Type B pancreatic cell (in vitro differentiated cells): ENCODE results near the gene IQSEC1. TPM values are rescaled to one million over a fixed set of nuclear protein-coding genes. Genes with fewer than 3 reads are reported as not detected.

ENCODE experiments used
- DNase-seq: peaks from one replicate; pipeline ENCODE4 v3.0.0; 2021; ENCODE audit warnings: mixed read lengths; ENCODE audit not compliant: unreplicated experiment; ENCODE audit errors: extremely low spot score
- H3K27ac Mint-ChIP-seq: 2 replicates; pipeline ENCODE4 v1.8.0; 2021; ENCODE audit warnings: mild to moderate bottlenecking, mixed read lengths
- H3K27me3 Mint-ChIP-seq: 2 replicates; pipeline ENCODE4 v1.8.0; 2021; ENCODE audit warnings: mixed read lengths
- H3K36me3 Mint-ChIP-seq: 2 replicates; pipeline ENCODE4 v1.8.0; 2021; ENCODE audit warnings: mixed read lengths
- H3K4me1 Mint-ChIP-seq: one replicate; pipeline ENCODE4 v1.8.0; 2021; ENCODE audit warnings: mixed read lengths; ENCODE audit not compliant: unreplicated experiment
- H3K4me3 Mint-ChIP-seq: 2 replicates; pipeline ENCODE4 v1.8.0; 2021; ENCODE audit warnings: mild to moderate bottlenecking, mixed read lengths
- H3K9me3 Mint-ChIP-seq: 2 replicates; pipeline ENCODE4 v1.8.0; 2021; ENCODE audit warnings: mixed read lengths
- CTCF ChIP-seq: fragments of 200-600 bp; sonication (generic); conservative IDR thresholded peaks from 2 replicates; pipeline ENCODE4 v1.5.0; 2021; ENCODE audit warnings: antibody characterized with exemption, mild to moderate bottlenecking
- total RNA-seq: library from RNA; stranded (reverse); gene quantifications from 2 replicates; pipeline ENCODE4 v1.2.1, GENCODE V29; 2021; ENCODE audit warnings: low replicate concordance

The IQSEC1 gene
- total RNA-seq, 1 donor from 2014 or later: 33.1 TPM

- DNase-seq: no peak
- no peaks in the 10 kb centered on the region for H3K36me3 Mint-ChIP-seq
- no peak overlapping the region for H3K4me3 Mint-ChIP-seq
- H3K4me1 Mint-ChIP-seq: no peaks in the 10 kb centered on the region
- H3K27me3 Mint-ChIP-seq: no peaks in the 10 kb centered on the region
- no peak for TF ChIP-seq CTCF
- no peaks in the 10 kb centered on the region for H3K9me3 Mint-ChIP-seq
- H3K27ac Mint-ChIP-seq: no peak overlapping the region
These were observed 47.3 kb downstream of the IQSEC1 start for GRCh38 chr3:13025778-13026518.

- no peak overlapping the region for H3K27ac Mint-ChIP-seq
- no peak overlapping the region for H3K4me3 Mint-ChIP-seq
- no peak for TF ChIP-seq CTCF
- no peaks in the 10 kb centered on the region for H3K27me3 Mint-ChIP-seq
- H3K4me1 Mint-ChIP-seq: peaks cover 4% of the 10 kb centered on the region
- H3K9me3 Mint-ChIP-seq: no peaks in the 10 kb centered on the region
- H3K36me3 Mint-ChIP-seq: no peaks in the 10 kb centered on the region
- no peak for DNase-seq
These were observed 48.1 kb downstream of the IQSEC1 start for GRCh38 chr3:13025090-13025489.

GRCh38 chr3:13024765-13025065 lies 48.5 kb downstream of the IQSEC1 start:
- no peak for DNase-seq
- Mint-ChIP-seq H3K9me3 (no peaks in the 10 kb centered on the region), H3K4me1 (peaks cover 4% of the 10 kb centered on the region), H3K27ac (no peak overlapping the region), H3K27me3 (no peaks in the 10 kb centered on the region), H3K4me3 (no peak overlapping the region), H3K36me3 (no peaks in the 10 kb centered on the region)
- TF ChIP-seq CTCF: no peak

GRCh38 chr3:13023971-13024764 lies 49.1 kb downstream of the IQSEC1 start:
- peak overlapping the region; percentile 20 for H3K27ac Mint-ChIP-seq
- H3K4me3 Mint-ChIP-seq: no peak overlapping the region
- H3K36me3 Mint-ChIP-seq: no peaks in the 10 kb centered on the region
- no peak for DNase-seq
- no peaks in the 10 kb centered on the region for H3K9me3 Mint-ChIP-seq
- no peaks in the 10 kb centered on the region for H3K27me3 Mint-ChIP-seq
- TF ChIP-seq CTCF: no peak
- H3K4me1 Mint-ChIP-seq: peaks cover 4% of the 10 kb centered on the region

- DNase-seq: no peak
- peaks cover 4% of the 10 kb centered on the region for H3K4me1 Mint-ChIP-seq
- H3K27me3 Mint-ChIP-seq: no peaks in the 10 kb centered on the region
- H3K9me3 Mint-ChIP-seq: no peaks in the 10 kb centered on the region
- TF ChIP-seq CTCF: no peak
- H3K27ac Mint-ChIP-seq: no peak overlapping the region
- H3K4me3 Mint-ChIP-seq: no peak overlapping the region
- H3K36me3 Mint-ChIP-seq: no peaks in the 10 kb centered on the region
These were observed 49.8 kb downstream of the IQSEC1 start for GRCh38 chr3:13023235-13023970.
